Measurements from ENCODE around the gene RNPC3. TPM values are rescaled to one million over a fixed set of nuclear protein-coding genes. Genes with fewer than 3 reads are reported as not detected.

RNPC3 gene
- total and polyA plus RNA-seq, 2 experiments from 2014 or later = 13.4 to 38.2 TPM

DNA sequence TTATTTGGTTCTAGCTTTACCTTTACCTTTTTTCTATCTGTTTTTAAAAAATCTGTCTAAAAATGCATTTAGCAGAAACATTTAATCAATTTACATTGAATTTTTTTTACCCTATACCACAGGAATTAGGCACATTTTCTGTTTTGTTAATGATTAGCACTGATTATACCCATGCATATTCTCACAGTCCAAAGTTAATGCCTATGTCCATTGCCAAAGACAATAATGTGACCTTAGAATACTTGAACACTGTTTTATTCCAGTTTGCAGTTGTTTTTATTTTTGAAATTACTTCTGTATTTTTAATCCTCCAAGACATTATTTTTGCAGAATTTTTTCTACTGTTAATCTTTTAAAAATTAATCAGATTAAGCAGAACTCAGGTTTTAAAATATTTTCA is 34.9 kb downstream of the RNPC3 start:
- Mint-ChIP-seq H3K4me1 (no peaks in the 10 kb centered on the region), H3K27me3 (ENCODE audit: insufficient read depth, low read depth, poor library complexity) (no peaks in the 10 kb centered on the region), H3K9me3 (no peaks in the 10 kb centered on the region), H3K27ac (no peak overlapping the region), H3K36me3 (ENCODE audit: low read depth) (no peaks in the 10 kb centered on the region), H3K4me3 (no peak overlapping the region)
- H3K27me3 ChIP-seq (ENCODE audit: insufficient read depth) = no peaks in the 10 kb centered on the region
- H3F3A ChIP-seq (replicated peaks; ENCODE audit: low read depth) = no peaks in the 10 kb centered on the region
- ATAC-seq (no peak), DNase-seq (ENCODE audit: low spot score) (no peak)
- H3K4me1 ChIP-seq (ENCODE audit: insufficient read depth) = no peaks in the 10 kb centered on the region
- no peaks in the 10 kb centered on the region; the same call in 1 of the 2 replicates for H4K20me1 ChIP-seq (replicated peaks; ENCODE audit: insufficient read depth)
- no peak overlapping the region for H3K27ac ChIP-seq (ENCODE audit: low read depth)
- H2AFZ ChIP-seq = no peak overlapping the region
- no peaks in the 10 kb centered on the region for H3K36me3 ChIP-seq (ENCODE audit: insufficient read depth)
- H3K4me3 ChIP-seq = no peak overlapping the region
- no peaks in the 10 kb centered on the region for H3K79me2 ChIP-seq (replicated peaks; ENCODE audit: insufficient read depth)
- H3K9me2 ChIP-seq (ENCODE audit: insufficient read depth) = no peaks in the 10 kb centered on the region
- H3K4me2 ChIP-seq = no peak overlapping the region
- TF ChIP-seq CREB1 (CRISPR knock-in tag; IDR thresholded peaks at IDR 0.05; ENCODE audit: low read depth) (no peak), ZNF331 (CRISPR knock-in tag; IDR thresholded peaks at IDR 0.05; ENCODE audit: low read depth) (no peak), CTCF (conservative IDR thresholded peaks at IDR 0.05; ENCODE audit: low read depth in 2 of 2) (no peak), STAT1 (IDR thresholded peaks at IDR 0.05; ENCODE audit: unreplicated experiment) (no peak), ZNF114 (CRISPR knock-in tag; IDR thresholded peaks at IDR 0.05) (no peak), EZH2phosphoT487 (IDR thresholded peaks at IDR 0.05; ENCODE audit: unreplicated experiment) (no peak), EZH2 (IDR thresholded peaks at IDR 0.05; ENCODE audit: low read depth, unreplicated experiment) (no peak), JUNB (IDR thresholded peaks at IDR 0.05; ENCODE audit: unreplicated experiment) (no peak), POLR2AphosphoS5 (IDR thresholded peaks at IDR 0.05; ENCODE audit: low read depth) (no peak), ZNF462 (CRISPR knock-in tag; IDR thresholded peaks at IDR 0.05) (no peak), NANOG (IDR thresholded peaks at IDR 0.05; ENCODE audit: borderline replicate concordance) (no peak)
- TF ChIP-seq, protein P1, sequence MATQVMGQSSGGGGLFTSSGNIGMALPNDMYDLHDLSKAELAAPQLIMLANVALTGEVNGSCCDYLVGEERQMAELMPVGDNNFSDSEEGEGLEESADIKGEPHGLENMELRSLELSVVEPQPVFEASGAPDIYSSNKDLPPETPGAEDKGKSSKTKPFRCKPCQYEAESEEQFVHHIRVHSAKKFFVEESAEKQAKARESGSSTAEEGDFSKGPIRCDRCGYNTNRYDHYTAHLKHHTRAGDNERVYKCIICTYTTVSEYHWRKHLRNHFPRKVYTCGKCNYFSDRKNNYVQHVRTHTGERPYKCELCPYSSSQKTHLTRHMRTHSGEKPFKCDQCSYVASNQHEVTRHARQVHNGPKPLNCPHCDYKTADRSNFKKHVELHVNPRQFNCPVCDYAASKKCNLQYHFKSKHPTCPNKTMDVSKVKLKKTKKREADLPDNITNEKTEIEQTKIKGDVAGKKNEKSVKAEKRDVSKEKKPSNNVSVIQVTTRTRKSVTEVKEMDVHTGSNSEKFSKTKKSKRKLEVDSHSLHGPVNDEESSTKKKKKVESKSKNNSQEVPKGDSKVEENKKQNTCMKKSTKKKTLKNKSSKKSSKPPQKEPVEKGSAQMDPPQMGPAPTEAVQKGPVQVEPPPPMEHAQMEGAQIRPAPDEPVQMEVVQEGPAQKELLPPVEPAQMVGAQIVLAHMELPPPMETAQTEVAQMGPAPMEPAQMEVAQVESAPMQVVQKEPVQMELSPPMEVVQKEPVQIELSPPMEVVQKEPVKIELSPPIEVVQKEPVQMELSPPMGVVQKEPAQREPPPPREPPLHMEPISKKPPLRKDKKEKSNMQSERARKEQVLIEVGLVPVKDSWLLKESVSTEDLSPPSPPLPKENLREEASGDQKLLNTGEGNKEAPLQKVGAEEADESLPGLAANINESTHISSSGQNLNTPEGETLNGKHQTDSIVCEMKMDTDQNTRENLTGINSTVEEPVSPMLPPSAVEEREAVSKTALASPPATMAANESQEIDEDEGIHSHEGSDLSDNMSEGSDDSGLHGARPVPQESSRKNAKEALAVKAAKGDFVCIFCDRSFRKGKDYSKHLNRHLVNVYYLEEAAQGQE (IDR thresholded peaks at IDR 0.05; ENCODE audit: unreplicated experiment) = no peak
- TF ChIP-seq, protein P2, sequence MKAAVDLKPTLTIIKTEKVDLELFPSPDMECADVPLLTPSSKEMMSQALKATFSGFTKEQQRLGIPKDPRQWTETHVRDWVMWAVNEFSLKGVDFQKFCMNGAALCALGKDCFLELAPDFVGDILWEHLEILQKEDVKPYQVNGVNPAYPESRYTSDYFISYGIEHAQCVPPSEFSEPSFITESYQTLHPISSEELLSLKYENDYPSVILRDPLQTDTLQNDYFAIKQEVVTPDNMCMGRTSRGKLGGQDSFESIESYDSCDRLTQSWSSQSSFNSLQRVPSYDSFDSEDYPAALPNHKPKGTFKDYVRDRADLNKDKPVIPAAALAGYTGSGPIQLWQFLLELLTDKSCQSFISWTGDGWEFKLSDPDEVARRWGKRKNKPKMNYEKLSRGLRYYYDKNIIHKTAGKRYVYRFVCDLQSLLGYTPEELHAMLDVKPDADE (IDR thresholded peaks at IDR 0.05) = no peak
